SK-N-SH (cell line): ENCODE data around the gene HSPA4.

Experiments
- EP300 ChIP-seq, 2 experiments: IDR thresholded peaks; 2 replicates each; pipeline versions ENCODE4 v1.4.0 to v1.6.1; 2012; ENCODE audit warnings: borderline replicate concordance in 1 of 2, low read depth in 1 of 2, low read length in 1 of 2
- EZH2phosphoT487 ChIP-seq: fragments of 200-600 bp; sonication (generic); IDR thresholded peaks from 2 replicates; pipeline ENCODE4 v1.6.1; 2017; ENCODE audit warnings: low read depth, mixed run types, mild to moderate bottlenecking, antibody characterized with exemption, moderate library complexity, borderline replicate concordance
- GATA2 ChIP-seq: sonication (generic); formaldehyde crosslinking; IDR thresholded peaks from 2 replicates; pipeline ENCODE4 v1.5.0; 2020; ENCODE audit warnings: mild to moderate bottlenecking, missing genetic modification reagents
- TAF1 ChIP-seq: IDR thresholded peaks from 2 replicates; pipeline ENCODE4 v1.6.1; 2012; ENCODE audit warnings: low read depth, mild to moderate bottlenecking, low read length, moderate library complexity, borderline replicate concordance
- TCF12 ChIP-seq: IDR thresholded peaks from 2 replicates; pipeline ENCODE4 v1.4.0; 2012
- TEAD4 ChIP-seq: IDR thresholded peaks from 2 replicates; pipeline ENCODE4 v1.4.0; 2012; ENCODE audit warnings: mild to moderate bottlenecking, borderline replicate concordance; ENCODE audit not compliant: insufficient read depth
- ZBTB33 ChIP-seq: IDR thresholded peaks from 2 replicates; pipeline ENCODE4 v1.4.0; 2012; ENCODE audit warnings: low read depth, borderline replicate concordance

- TF ChIP-seq GATA2 (CRISPR knock-in tag) (no peak), EZH2phosphoT487 (no peak), EP300 (IDR thresholded peaks at IDR 0.05; ENCODE audit: borderline replicate concordance in 1 of 2, low read depth in 1 of 2, low read length in 1 of 2) (no peak), TCF12 (no peak), TEAD4 (no peak), TAF1 (no peak), ZBTB33 (no peak)
Measured at GRCh38 chr5:133113331-133114061, 61.7 kb downstream of the HSPA4 start.
